Stimulated activated naive CD8-positive, alpha-beta T cell treated with anti-CD3 and anti-CD28 coated beads, Interleukin-15, amount 100 ng/mL, for 72 hours (primary cell): Measurements from ENCODE around the gene C4orf46.
"Not testable (repeated sequence)": the region's sequence is repeated elsewhere in the genome, so short reads cannot be mapped to it uniquely, and the experiment has no call there.

Source experiments
- ATAC-seq: fragments of 150-1000 bp; cut with Tn5 transposase; 2 replicates; pipeline ENCODE4 v1.10.0; 2021; ENCODE audit warnings: mild to moderate bottlenecking, moderate library complexity
- DNase-seq, 2 donors: peaks; one replicate each; pipeline ENCODE4 v3.0.0; 2021 to 2022
- H3K27ac Mint-ChIP-seq, 2 donors: one replicate each; pipeline ENCODE4 v1.8.0; 2022; ENCODE audit warnings: mild to moderate bottlenecking in 2 of 2, mixed read lengths in 2 of 2, moderate library complexity in 2 of 2
- H3K27me3 Mint-ChIP-seq: one replicate; pipeline ENCODE4 v1.8.0; 2022; ENCODE audit warnings: mixed read lengths
- H3K4me1 Mint-ChIP-seq: one replicate; pipeline ENCODE4 v1.8.0; 2022; ENCODE audit warnings: mild to moderate bottlenecking, mixed read lengths
- H3K4me3 Mint-ChIP-seq, 2 donors: one replicate each; pipeline ENCODE4 v1.8.0; 2022; ENCODE audit warnings: mild to moderate bottlenecking in 2 of 2, mixed read lengths in 2 of 2, moderate library complexity in 1 of 2
- H3K9me3 Mint-ChIP-seq, 2 donors: one replicate each; pipeline ENCODE4 v1.8.0; 2022; ENCODE audit warnings: mixed read lengths in 2 of 2

Gene C4orf46

GRCh38 chr4:158671665-158671914 lies at the start of gene C4orf46:
TSS of gene C4orf46 (minus strand) at chr4:158671887. CDS start at chr4:158671801, 86 bp downstream.
- H3K4me3 Mint-ChIP-seq, result peak within 1 kb of the TSS; percentile 95 to 98
- H3K27ac Mint-ChIP-seq, result peak within 1 kb of the TSS; percentile 99 to 100
- H3K9me3 Mint-ChIP-seq, result no peaks in the 10 kb centered on the region
- no peak for DNase-seq
- no peaks in the 10 kb centered on the region for H3K27me3 Mint-ChIP-seq
- H3K4me1 Mint-ChIP-seq, result peaks cover 28% of the 10 kb centered on the region
- no peak for ATAC-seq

DNA sequence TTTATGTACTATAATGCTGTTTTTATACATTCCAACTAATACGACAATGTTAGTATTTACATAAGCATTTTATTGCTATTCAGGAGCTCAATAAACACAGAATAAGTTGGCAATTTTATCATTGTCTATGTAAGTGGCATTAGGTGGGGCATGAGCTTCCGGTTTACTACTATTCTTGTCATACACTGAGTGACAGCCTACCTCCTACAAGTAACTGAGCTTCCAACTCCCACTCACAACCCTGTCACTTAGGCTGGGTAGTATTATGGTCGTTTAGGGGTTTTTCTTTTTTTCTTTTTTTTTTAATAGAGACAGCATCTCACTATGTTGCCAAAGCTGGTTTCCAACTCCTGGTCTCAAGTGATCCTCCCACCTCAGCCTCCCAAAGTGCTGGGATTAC lies 44.1 kb upstream of the C4orf46 start:
- Mint-ChIP-seq H3K27me3 (no peaks in the 10 kb centered on the region), H3K9me3 (no peaks in the 10 kb centered on the region), H3K4me1 (peaks cover 15% of the 10 kb centered on the region), H3K27ac (peak overlapping the region in 1 of 2 donors; percentile 59), H3K4me3 (no peak overlapping the region)
- DNase-seq, result no peak
- no peak for ATAC-seq

DNA sequence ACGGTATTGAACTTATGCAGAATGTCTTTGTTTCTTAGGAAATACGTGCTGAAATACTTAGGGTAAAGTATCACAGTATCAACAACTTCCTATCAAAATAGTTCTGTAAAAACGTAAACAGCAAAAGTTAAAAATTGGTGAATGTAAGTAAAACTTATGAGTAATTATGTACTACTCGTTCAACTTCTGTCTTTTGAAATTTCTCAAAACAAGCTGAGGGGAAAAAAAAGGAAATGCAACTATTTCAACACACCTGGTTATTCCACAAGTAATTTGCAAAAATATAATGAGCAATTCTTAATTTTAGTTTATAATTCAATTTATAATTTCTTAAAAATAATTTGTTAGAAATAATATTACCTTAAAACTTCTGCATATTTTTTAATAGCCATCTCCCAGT lies 43.2 kb upstream of the C4orf46 start:
- no peak for ATAC-seq
- Mint-ChIP-seq H3K27ac (no peak overlapping the region), H3K27me3 (no peaks in the 10 kb centered on the region), H3K9me3 (no peaks in the 10 kb centered on the region), H3K4me3 (no peak overlapping the region), H3K4me1 (peaks cover 15% of the 10 kb centered on the region)
- no peak for DNase-seq

- not testable (repeated sequence) for H3K27me3 Mint-ChIP-seq, ATAC-seq, H3K9me3 Mint-ChIP-seq, H3K27ac Mint-ChIP-seq, DNase-seq, H3K4me1 Mint-ChIP-seq, H3K4me3 Mint-ChIP-seq
Observed at GRCh38 chr4:158712622-158713021, 40.9 kb upstream of the C4orf46 start.

DNA sequence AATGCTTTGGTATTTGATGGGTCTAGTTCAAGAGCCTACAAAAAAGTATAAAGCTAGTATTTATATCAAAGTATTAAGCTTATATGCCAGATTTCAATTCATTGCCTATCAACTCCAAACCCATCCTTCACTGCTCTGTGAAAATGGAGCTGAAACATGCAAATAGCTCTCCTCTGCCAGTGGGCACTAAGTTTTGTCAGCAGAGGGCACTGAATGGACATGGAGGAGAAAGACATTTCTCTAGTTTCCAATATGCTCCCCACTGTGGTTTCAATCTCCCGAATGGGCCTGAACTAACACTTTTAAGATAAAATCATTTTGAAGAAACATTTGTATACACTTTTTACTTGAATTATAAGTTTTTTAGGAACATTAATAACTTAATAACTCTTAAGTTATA lies 39.1 kb upstream of the C4orf46 start:
- Mint-ChIP-seq H3K27ac (no peak overlapping the region), H3K4me3 (no peak overlapping the region), H3K9me3 (no peaks in the 10 kb centered on the region), H3K27me3 (no peaks in the 10 kb centered on the region), H3K4me1 (no peaks in the 10 kb centered on the region)
- ATAC-seq (no peak), DNase-seq (no peak)

DNA sequence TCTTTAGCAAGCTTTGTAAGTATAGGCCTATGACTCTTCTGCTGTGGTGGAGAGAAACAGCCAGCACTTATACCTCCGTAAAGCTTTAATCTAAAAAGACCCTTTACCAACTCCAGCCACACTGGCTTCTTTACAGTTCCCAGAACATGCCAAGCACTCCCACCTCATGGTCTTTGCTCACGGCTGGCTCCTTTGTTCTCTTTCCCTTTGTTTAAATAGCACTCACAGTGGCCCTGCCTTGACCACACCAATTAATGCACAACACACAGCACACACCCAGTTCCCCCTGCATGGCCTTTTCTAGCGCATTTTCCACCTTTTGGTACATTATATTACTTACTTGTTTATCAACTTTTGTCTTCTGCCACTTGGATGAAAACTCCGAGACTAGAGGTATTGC lies 32.6 kb upstream of the C4orf46 start:
- ATAC-seq, result no peak
- H3K27me3 Mint-ChIP-seq, result no peaks in the 10 kb centered on the region
- H3K4me3 Mint-ChIP-seq, result no peak overlapping the region
- no peak for DNase-seq
- no peaks in the 10 kb centered on the region for H3K9me3 Mint-ChIP-seq
- no peak overlapping the region for H3K27ac Mint-ChIP-seq
- H3K4me1 Mint-ChIP-seq, result no peaks in the 10 kb centered on the region

- Mint-ChIP-seq H3K4me1 (no peaks in the 10 kb centered on the region), H3K4me3 (no peak overlapping the region), H3K9me3 (no peaks in the 10 kb centered on the region), H3K27ac (peak overlapping the region in 1 of 2 donors; percentile 40), H3K27me3 (no peaks in the 10 kb centered on the region)
- no peak for ATAC-seq
- no peak for DNase-seq
Observed at GRCh38 chr4:158688813-158689212, 17.1 kb upstream of the C4orf46 start.

DNA sequence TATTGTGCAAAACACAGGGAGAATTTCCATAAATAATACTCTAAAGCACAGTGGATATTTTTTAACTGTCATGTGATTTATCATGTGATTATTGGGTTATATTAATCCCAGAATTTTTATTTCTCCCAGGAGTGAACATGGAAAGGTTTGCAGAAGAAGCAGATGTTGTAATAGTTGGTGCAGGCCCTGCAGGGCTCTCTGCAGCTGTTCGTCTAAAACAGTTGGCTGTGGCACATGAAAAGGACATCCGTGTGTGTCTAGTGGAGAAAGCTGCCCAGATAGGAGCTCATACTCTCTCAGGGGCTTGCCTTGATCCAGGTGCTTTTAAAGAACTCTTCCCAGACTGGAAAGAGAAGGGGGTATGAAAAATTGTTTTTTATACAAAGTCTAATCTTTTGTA lies 10.4 kb upstream of the C4orf46 start:
- Mint-ChIP-seq H3K4me1 (no peaks in the 10 kb centered on the region), H3K27me3 (no peaks in the 10 kb centered on the region), H3K4me3 (no peak overlapping the region), H3K9me3 (no peaks in the 10 kb centered on the region), H3K27ac (no peak overlapping the region)
- ATAC-seq (no peak), DNase-seq (no peak)

DNA sequence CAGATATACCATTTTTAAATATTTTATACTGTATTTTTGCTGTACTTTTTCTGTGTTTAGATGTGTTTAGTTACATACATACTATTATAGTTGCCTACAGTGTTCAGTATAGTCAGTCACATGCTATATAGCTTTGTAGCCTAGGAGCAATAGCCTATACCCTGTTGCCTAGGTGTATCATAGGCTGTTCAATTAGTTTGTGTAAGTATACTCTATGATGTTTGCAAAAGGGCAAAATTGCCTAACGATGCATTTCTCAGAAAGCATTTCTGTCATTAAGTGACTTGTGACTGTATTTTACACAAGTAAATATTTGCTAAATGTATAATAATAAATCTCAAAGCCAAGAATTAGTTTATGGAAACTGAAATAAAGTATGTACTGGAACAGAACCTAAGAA lies 9.9 kb upstream of the C4orf46 start:
- no peak for ATAC-seq
- no peaks in the 10 kb centered on the region for H3K9me3 Mint-ChIP-seq
- H3K27ac Mint-ChIP-seq, result no peak overlapping the region
- no peak for DNase-seq
- H3K4me3 Mint-ChIP-seq, result no peak overlapping the region
- H3K4me1 Mint-ChIP-seq, result no peaks in the 10 kb centered on the region
- H3K27me3 Mint-ChIP-seq, result no peaks in the 10 kb centered on the region

DNA sequence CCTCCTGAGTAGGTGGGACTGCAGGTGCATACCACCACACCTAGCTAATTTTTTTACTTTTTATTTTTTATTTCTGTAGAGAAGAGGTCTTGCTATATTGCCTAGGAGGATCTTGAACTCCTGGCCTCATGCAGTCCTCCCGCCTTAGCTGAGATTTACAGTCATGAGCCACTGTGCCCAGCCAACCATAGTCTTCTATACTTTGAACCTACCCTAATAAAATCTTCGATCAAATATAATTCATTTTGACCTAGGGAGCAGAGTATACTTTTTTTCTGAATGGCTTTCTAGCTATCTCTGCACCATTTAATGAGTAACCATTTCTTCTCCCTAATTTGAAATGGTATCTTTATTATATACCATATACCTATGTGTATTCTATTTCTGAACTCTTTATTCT lies 7.1 kb upstream of the C4orf46 start:
- ATAC-seq, result no peak
- no peak overlapping the region for H3K27ac Mint-ChIP-seq

DNA sequence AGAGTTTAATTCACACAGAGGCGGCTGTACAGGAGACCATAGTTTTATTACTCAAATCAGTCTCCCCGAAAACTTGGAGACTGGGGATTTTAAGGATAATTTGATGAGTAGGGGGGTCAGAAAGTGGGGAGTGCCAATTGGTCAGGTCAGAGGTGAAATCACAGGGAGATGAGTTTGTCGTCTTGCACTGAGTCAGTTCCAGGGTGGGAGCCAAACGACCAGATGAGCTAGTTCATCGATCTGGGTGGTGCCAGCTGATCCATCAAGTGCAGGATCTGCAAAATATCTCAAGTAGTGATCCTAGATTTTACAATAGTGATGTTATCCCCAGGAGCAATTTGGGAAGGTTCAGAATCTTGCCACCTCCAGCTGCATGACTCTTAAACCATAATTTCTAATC lies 4.4 kb upstream of the C4orf46 start:
- Mint-ChIP-seq H3K4me3 (no peak overlapping the region), H3K4me1 (peaks cover 18% of the 10 kb centered on the region), H3K9me3 (no peaks in the 10 kb centered on the region), H3K27ac (no peak overlapping the region), H3K27me3 (no peaks in the 10 kb centered on the region)
- ATAC-seq (no peak), DNase-seq (no peak)

More for the DNA sequence above, 7.1 kb upstream of the C4orf46 start:
- no peak overlapping the region for H3K4me3 Mint-ChIP-seq
- H3K4me1 Mint-ChIP-seq, result peaks cover 10% of the 10 kb centered on the region
- H3K9me3 Mint-ChIP-seq, result no peaks in the 10 kb centered on the region
- no peaks in the 10 kb centered on the region for H3K27me3 Mint-ChIP-seq
- DNase-seq, result no peak

DNA sequence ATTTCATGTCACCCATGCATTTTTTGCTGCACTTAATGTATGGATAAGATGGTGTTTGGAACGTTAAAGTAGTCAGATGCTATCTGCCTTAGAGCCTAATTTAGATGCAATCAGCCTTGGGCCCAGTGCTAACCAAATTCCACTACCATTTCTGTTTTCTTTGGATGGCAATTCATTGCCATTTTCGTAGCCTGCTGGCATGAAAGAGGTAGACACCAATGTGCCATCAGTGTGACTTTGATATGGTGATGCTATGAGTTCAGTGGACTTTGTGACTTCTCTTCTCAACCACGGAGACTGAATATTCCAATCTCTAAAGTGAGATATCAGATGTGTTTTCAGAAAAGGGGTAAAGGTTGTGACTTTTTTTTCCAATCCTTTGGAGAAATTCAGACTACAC lies 1.9 kb upstream of the C4orf46 start:
- ATAC-seq, result no peak
- H3K27me3 Mint-ChIP-seq, result no peaks in the 10 kb centered on the region
- peak overlapping the region in 1 of 2 donors; percentile 2 for H3K4me3 Mint-ChIP-seq
- H3K4me1 Mint-ChIP-seq, result peaks cover 28% of the 10 kb centered on the region
- H3K9me3 Mint-ChIP-seq, result no peaks in the 10 kb centered on the region
- DNase-seq, result no peak
- no peak overlapping the region for H3K27ac Mint-ChIP-seq

- DNase-seq (peak; percentile 97 to 99), ATAC-seq (peak; percentile 88)
- peaks cover 28% of the 10 kb centered on the region for H3K4me1 Mint-ChIP-seq
- peak within 1 kb of the TSS; percentile 95 to 98 for H3K4me3 Mint-ChIP-seq
- peak within 1 kb of the TSS; percentile 99 to 100 for H3K27ac Mint-ChIP-seq
- no peaks in the 10 kb centered on the region for H3K9me3 Mint-ChIP-seq
- H3K27me3 Mint-ChIP-seq, result no peaks in the 10 kb centered on the region
Observed at GRCh38 chr4:158671915-158672806, 474 bp upstream of the C4orf46 start, which contains the start of gene ETFDH. TSS of gene ETFDH (plus strand) at chr4:158672296. CDS start at chr4:158672457, 161 bp downstream.

DNA sequence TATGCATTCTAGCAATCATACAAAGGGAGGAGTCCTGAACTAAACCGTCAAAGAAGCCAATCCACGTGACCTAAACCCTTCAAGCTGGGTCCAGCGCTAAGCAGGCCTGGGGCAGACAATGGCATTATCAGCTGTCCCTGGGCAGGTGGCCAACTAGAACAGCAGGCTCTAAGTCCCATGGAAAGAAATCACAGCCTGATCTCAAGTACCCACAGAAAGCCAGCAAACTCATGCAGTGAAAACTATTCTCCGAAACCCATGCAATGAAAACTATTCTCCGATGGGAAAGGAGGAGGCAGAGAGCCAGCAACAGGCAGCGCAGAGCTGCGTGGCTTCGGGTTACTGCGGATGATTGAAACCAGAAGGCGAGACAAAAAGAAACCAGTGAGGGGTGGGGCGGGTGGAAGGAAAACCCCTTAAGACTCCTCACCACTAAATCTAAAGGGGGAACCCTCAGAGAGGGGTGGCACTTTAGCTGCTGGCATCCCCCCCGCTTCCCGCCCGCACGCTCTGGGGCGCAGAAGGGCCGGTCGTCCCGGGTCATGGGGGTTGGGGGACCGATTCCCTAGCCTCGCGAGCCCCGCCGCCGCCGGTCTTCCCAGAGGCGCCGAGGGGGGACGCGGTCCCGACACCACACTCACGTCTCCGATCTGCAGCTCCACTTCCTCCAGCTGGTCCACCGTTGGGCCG lies 567 bp downstream of the C4orf46 start:
- DNase-seq, result peak; percentile 74 to 80
- peak; percentile 59 for ATAC-seq
- peaks cover 28% of the 10 kb centered on the region for H3K4me1 Mint-ChIP-seq
- peak overlapping the region; percentile 99 to 100 for H3K27ac Mint-ChIP-seq
- no peaks in the 10 kb centered on the region for H3K27me3 Mint-ChIP-seq
- H3K9me3 Mint-ChIP-seq, result no peaks in the 10 kb centered on the region
- peak overlapping the region; percentile 95 to 98 for H3K4me3 Mint-ChIP-seq

GRCh38 chr4:158669310-158669709 lies 2.4 kb downstream of the C4orf46 start:
- H3K27ac Mint-ChIP-seq, result no peak overlapping the region
- ATAC-seq (no peak), DNase-seq (no peak)
- H3K4me1 Mint-ChIP-seq, result peaks cover 19% of the 10 kb centered on the region
- no peaks in the 10 kb centered on the region for H3K27me3 Mint-ChIP-seq
- peak overlapping the region in 1 of 2 donors; percentile 26 for H3K4me3 Mint-ChIP-seq
- H3K9me3 Mint-ChIP-seq, result no peaks in the 10 kb centered on the region

DNA sequence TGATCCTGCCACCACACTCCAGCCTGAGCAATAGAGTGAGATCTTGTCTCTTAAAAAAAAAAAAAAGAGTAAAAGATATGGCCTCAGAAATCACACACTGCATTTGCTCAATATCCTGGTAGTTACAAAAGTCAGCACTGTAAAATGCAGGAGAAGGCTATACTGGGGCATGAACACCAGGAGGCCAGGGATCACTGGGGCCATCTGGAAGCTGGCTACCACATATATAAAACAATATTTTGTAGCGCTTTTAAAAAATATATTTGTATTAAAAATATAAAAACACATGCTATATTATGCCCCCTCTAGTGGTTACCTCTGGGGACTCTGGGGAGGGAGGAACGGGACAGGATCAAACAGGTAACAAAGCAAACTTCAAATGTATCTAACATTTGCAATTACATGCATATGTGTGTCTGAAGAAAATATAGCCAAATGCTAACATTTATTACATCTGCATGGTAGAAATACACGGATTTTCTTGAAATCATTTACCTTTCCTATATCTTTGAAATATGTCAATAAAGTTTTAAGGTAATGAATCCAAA lies 4.0 kb downstream of the C4orf46 start:
- no peaks in the 10 kb centered on the region for H3K9me3 Mint-ChIP-seq
- no peak for ATAC-seq
- no peaks in the 10 kb centered on the region for H3K27me3 Mint-ChIP-seq
- H3K4me1 Mint-ChIP-seq, result peaks cover 23% of the 10 kb centered on the region
- no peak overlapping the region for H3K27ac Mint-ChIP-seq
- H3K4me3 Mint-ChIP-seq, result no peak overlapping the region
- peak in 1 of 2 donors; percentile 24 for DNase-seq
